ENCODE measurements around the gene PEG3.

Gene PEG3

GRCh38 chr19:56848166-56848565, 7.6 kb upstream of the PEG3 start:
- Histone ChIP-seq H3K27me3 (replicated peaks; ENCODE audit: insufficient read depth, low read length) (no peaks in the 10 kb centered on the region), H3K4me2 (ENCODE audit: low read depth, low read length) (no peak overlapping the region), H3K9me2 (replicated peaks; ENCODE audit: insufficient read depth, low read length) (no peaks in the 10 kb centered on the region), H3K27ac (ENCODE audit: low read length) (no peak overlapping the region), H2AFZ (ENCODE audit: low read length) (no peak overlapping the region), H3F3A (ENCODE audit: insufficient read depth, low read length) (no peaks in the 10 kb centered on the region), H3K36me3 (replicated peaks; ENCODE audit: insufficient read depth, low read length) (no peaks in the 10 kb centered on the region), H3K4me3 (ENCODE audit: low read length) (no peak overlapping the region), H3K79me2 (ENCODE audit: low read length) (no peaks in the 10 kb centered on the region), H4K20me1 (ENCODE audit: insufficient read depth, low read length) (no peaks in the 10 kb centered on the region), H3K9ac (ENCODE audit: low read length) (no peak overlapping the region), H3K9me3 (replicated peaks; ENCODE audit: insufficient read depth, low read length) (no peaks in the 10 kb centered on the region), H3K4me1 (ENCODE audit: low read length) (no peaks in the 10 kb centered on the region)
- no peak for DNase-seq
- TF ChIP-seq EZH2phosphoT487 (IDR thresholded peaks at IDR 0.05; ENCODE audit: low read length) (no peak), CTCF (IDR thresholded peaks at IDR 0.05; ENCODE audit: low read length) (no peak), EZH2 (optimal IDR thresholded peaks at IDR 0.05; ENCODE audit: low read depth, low read length) (no peak)

GRCh38 chr19:56842412-56842811, 1.9 kb upstream of the PEG3 start:
- no peaks in the 10 kb centered on the region for H3F3A ChIP-seq (ENCODE audit: insufficient read depth, low read length)
- H3K9me3 ChIP-seq (replicated peaks; ENCODE audit: insufficient read depth, low read length): no peaks in the 10 kb centered on the region
- no peaks in the 10 kb centered on the region for H3K79me2 ChIP-seq (ENCODE audit: low read length)
- H3K4me2 ChIP-seq (ENCODE audit: low read depth, low read length): no peak overlapping the region
- H3K9me2 ChIP-seq (replicated peaks; ENCODE audit: insufficient read depth, low read length): no peaks in the 10 kb centered on the region
- H3K4me3 ChIP-seq (ENCODE audit: low read length): no peak overlapping the region
- DNase-seq: no peak
- H3K9ac ChIP-seq (ENCODE audit: low read length): no peak overlapping the region
- no peaks in the 10 kb centered on the region for H3K36me3 ChIP-seq (replicated peaks; ENCODE audit: insufficient read depth, low read length)
- no peaks in the 10 kb centered on the region for H3K27me3 ChIP-seq (replicated peaks; ENCODE audit: insufficient read depth, low read length)
- no peak for TF ChIP-seq EZH2 (optimal IDR thresholded peaks at IDR 0.05; ENCODE audit: low read depth, low read length)
- TF ChIP-seq CTCF (IDR thresholded peaks at IDR 0.05; ENCODE audit: low read length): no peak
- no peak for TF ChIP-seq EZH2phosphoT487 (IDR thresholded peaks at IDR 0.05; ENCODE audit: low read length)
- no peak overlapping the region for H2AFZ ChIP-seq (ENCODE audit: low read length)
- no peaks in the 10 kb centered on the region for H3K4me1 ChIP-seq (ENCODE audit: low read length)
- H3K27ac ChIP-seq (ENCODE audit: low read length): no peak overlapping the region
- H4K20me1 ChIP-seq (ENCODE audit: insufficient read depth, low read length): no peaks in the 10 kb centered on the region

DNA sequence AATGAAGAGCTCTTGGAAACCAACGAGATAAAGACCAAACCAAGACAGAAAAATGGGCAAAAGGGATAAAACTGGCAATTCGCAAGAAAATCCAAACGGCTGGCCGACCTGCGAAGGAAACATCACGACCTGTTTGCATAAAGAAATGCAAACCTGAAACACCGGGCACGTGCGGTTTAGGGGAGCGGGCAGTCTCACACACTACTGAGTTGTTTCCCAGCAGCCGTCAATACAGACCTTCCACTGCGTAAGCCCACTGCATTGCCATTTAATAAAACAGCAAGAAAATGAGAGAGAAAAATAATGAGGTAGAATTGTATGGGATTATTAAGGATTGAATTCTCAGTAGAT, 642 bp upstream of the PEG3 start:
- Histone ChIP-seq H3K4me2 (ENCODE audit: low read depth, low read length) (no peak overlapping the region), H3K9me3 (replicated peaks; ENCODE audit: insufficient read depth, low read length) (no peaks in the 10 kb centered on the region)

More for the DNA sequence above, 642 bp upstream of the PEG3 start:
- H3K36me3 ChIP-seq (replicated peaks; ENCODE audit: insufficient read depth, low read length): no peaks in the 10 kb centered on the region
- H3F3A ChIP-seq (ENCODE audit: insufficient read depth, low read length): no peaks in the 10 kb centered on the region
- H3K27me3 ChIP-seq (replicated peaks; ENCODE audit: insufficient read depth, low read length): no peaks in the 10 kb centered on the region
- H3K27ac ChIP-seq (ENCODE audit: low read length): no peak overlapping the region
- H3K9me2 ChIP-seq (replicated peaks; ENCODE audit: insufficient read depth, low read length): no peaks in the 10 kb centered on the region
- H2AFZ ChIP-seq (ENCODE audit: low read length): no peak overlapping the region
- DNase-seq: no peak
- H4K20me1 ChIP-seq (ENCODE audit: insufficient read depth, low read length): no peaks in the 10 kb centered on the region
- no peak for TF ChIP-seq CTCF (IDR thresholded peaks at IDR 0.05; ENCODE audit: low read length)
- TF ChIP-seq EZH2phosphoT487 (IDR thresholded peaks at IDR 0.05; ENCODE audit: low read length): no peak
- no peak for TF ChIP-seq EZH2 (optimal IDR thresholded peaks at IDR 0.05; ENCODE audit: low read depth, low read length)
- H3K9ac ChIP-seq (ENCODE audit: low read length): no peak overlapping the region
- H3K79me2 ChIP-seq (ENCODE audit: low read length): no peaks in the 10 kb centered on the region
- no peak overlapping the region for H3K4me3 ChIP-seq (ENCODE audit: low read length)
- no peaks in the 10 kb centered on the region for H3K4me1 ChIP-seq (ENCODE audit: low read length)

Measured in MM.1S (cell line).